HG03060 (cell line): ENCODE results near the gene AMER2.

Source experiments
- ATAC-seq: cut with Tn5 transposase; IDR thresholded peaks from one replicate; pipeline ENCODE4 v1.9.1; 2021; ENCODE audit warnings: low read depth, moderate number of reproducible peaks; ENCODE audit not compliant: unreplicated experiment

Gene AMER2

GRCh38 chr13:25112695-25113255 is 59.3 kb downstream of the AMER2 start:
- no peak for ATAC-seq
